ENCODE data around the gene GALC.

GRCh38 chr14:87901236-87901635 lies 91.7 kb downstream of the GALC start:
- TF ChIP-seq CTCF (IDR thresholded peaks at IDR 0.05) (no peak), POLR2A (IDR thresholded peaks at IDR 0.05) (no peak), EP300 (IDR thresholded peaks at IDR 0.05) (no peak)
